H1 (cell line): Measurements from ENCODE around the gene UBE2O. TPM values are rescaled to one million over a fixed set of nuclear protein-coding genes. Genes with fewer than 3 reads are reported as not detected.

Source experiments
- CTCF ChIA-PET: fragments of 300-600 bp; sonication (Branson Sonifier 250); formaldehyde crosslinking; loops from one replicate; lab custom pipeline; 2021; ENCODE audit not compliant: partially characterized antibody; lab: Charles Lee
- POLR2A ChIA-PET: fragments of 300-600 bp; sonication (Branson Sonifier 250); formaldehyde crosslinking; loops from one replicate; lab custom pipeline; 2021; ENCODE audit warnings: inconsistent platforms; ENCODE audit not compliant: partially characterized antibody; lab: Charles Lee
- DNase-seq, 2 experiments: peaks; one replicate each; pipeline versions ENCODE4 v3.0.0 to v3.0.0-alpha.2; 2010 to 2022; ENCODE audit warnings: low spot score in 2 of 2, low read depth in 1 of 2, mixed read lengths in 1 of 2
- FAIRE-seq: peaks from 2 replicates; lab custom pipeline; 2011; peaks lifted over from hg19 to GRCh38; lab: Jason Lieb, UNC
- H2AFZ ChIP-seq: 2 replicates; pipeline ENCODE4 v1.8.1; 2012; ENCODE audit warnings: low read length, inconsistent platforms
- H2AK5ac ChIP-seq: 2 replicates; pipeline ENCODE4 v1.6.1; 2013; ENCODE audit warnings: low read depth, low read length
- H2BK120ac ChIP-seq: replicated peaks from 2 replicates; pipeline ENCODE3; 2013; ENCODE audit warnings: low read depth, low read length, inconsistent platforms
- H2BK12ac ChIP-seq: 2 replicates; pipeline ENCODE4 v1.6.1; 2013; ENCODE audit warnings: low read depth, low read length
- H2BK15ac ChIP-seq: 2 replicates; pipeline ENCODE4 v1.6.1; 2013; ENCODE audit warnings: low read length
- H2BK20ac ChIP-seq: 2 replicates; pipeline ENCODE4 v1.6.1; 2013; ENCODE audit warnings: low read length
- H2BK5ac ChIP-seq: 2 replicates; pipeline ENCODE4 v1.6.1; 2013; ENCODE audit warnings: low read depth, low read length
- H3K14ac ChIP-seq: 2 replicates; pipeline ENCODE4 v1.6.1; 2013; ENCODE audit warnings: inconsistent platforms; ENCODE audit not compliant: insufficient read length
- H3K18ac ChIP-seq: 2 replicates; pipeline ENCODE4 v1.6.1; 2013; ENCODE audit warnings: low read length; ENCODE audit errors: extremely low read depth
- H3K23ac ChIP-seq: 2 replicates; pipeline ENCODE4 v1.6.1; 2013; ENCODE audit warnings: inconsistent platforms; ENCODE audit not compliant: insufficient read length
- H3K23me2 ChIP-seq: 2 replicates; pipeline ENCODE4 v1.6.1; 2013; ENCODE audit warnings: low read depth, low read length
- H3K27ac ChIP-seq: 2 replicates; pipeline ENCODE4 v1.6.1; 2011; ENCODE audit warnings: low read depth, low read length, inconsistent platforms
- H3K27me3 ChIP-seq, 4 experiments: replicated peaks in 1 of 4; 1 replicate in 1 of 4; 2 replicates in 3 of 4; pipeline versions ENCODE4 v1.6.1 to v1.8.1; 2011 to 2013; ENCODE audit warnings: low read length in 3 of 4, mild to moderate bottlenecking in 3 of 4, inconsistent platforms in 2 of 4, mixed read lengths in 2 of 4, moderate library complexity in 1 of 4; ENCODE audit not compliant: control insufficient read depth in 3 of 4, insufficient read depth in 3 of 4; ENCODE audit errors: extremely low read depth in 1 of 4
- H3K36me3 ChIP-seq, 4 experiments: 2 replicates each; pipeline versions ENCODE4 v1.6.1 to v1.8.1; 2011 to 2013; ENCODE audit warnings: mild to moderate bottlenecking in 4 of 4, low read length in 3 of 4, moderate library complexity in 2 of 4, control low read depth in 1 of 4, inconsistent platforms in 1 of 4; ENCODE audit not compliant: insufficient read depth in 4 of 4, control insufficient read depth in 2 of 4
- H3K4ac ChIP-seq: replicated peaks from 2 replicates; pipeline ENCODE3; 2013; ENCODE audit warnings: low read length, low read depth, mixed read lengths, inconsistent platforms; ENCODE audit not compliant: insufficient read length
- H3K4me1 ChIP-seq, 4 experiments: replicated peaks in 1 of 4; 1 replicate in 1 of 4; 2 replicates in 3 of 4; pipeline versions ENCODE4 v1.6.1 to v1.8.1; 2011 to 2013; ENCODE audit warnings: low read length in 3 of 4, inconsistent platforms in 2 of 4, mixed read lengths in 1 of 4; ENCODE audit not compliant: insufficient read depth in 4 of 4, control insufficient read depth in 3 of 4
- H3K4me2 ChIP-seq, 2 experiments: 2 replicates each; pipeline versions ENCODE4 v1.6.1 to v1.8.1; 2011 to 2013; ENCODE audit warnings: low read depth in 2 of 2, low read length in 2 of 2, control low read depth in 1 of 2, inconsistent platforms in 1 of 2, mild to moderate bottlenecking in 1 of 2; ENCODE audit not compliant: insufficient read depth in 1 of 2
- H3K4me3 ChIP-seq, 4 experiments: fragments of 200-600, 300-600 bp in 1 of 4; sonication (generic), shearing (Covaris generic), sonication (Bioruptor Twin) in 1 of 4; 2 replicates each; pipeline versions ENCODE4 v1.5.1 to v1.8.1; 2011 to 2016; ENCODE audit warnings: low read length in 4 of 4, low read depth in 3 of 4, control low read depth in 2 of 4, inconsistent platforms in 2 of 4, mild to moderate bottlenecking in 2 of 4, mixed read lengths in 1 of 4, moderate library complexity in 1 of 4; ENCODE audit not compliant: insufficient read depth in 2 of 4; ENCODE audit errors: extremely low read depth in 1 of 4
- H3K56ac ChIP-seq: replicated peaks from 2 replicates; pipeline ENCODE3; 2013; ENCODE audit warnings: low read depth, mild to moderate bottlenecking, mixed read lengths, low read length, inconsistent platforms; ENCODE audit not compliant: insufficient read length
- H3K79me1 ChIP-seq: 2 replicates; pipeline ENCODE4 v1.6.1; 2013; ENCODE audit warnings: low read depth, low read length, control low read depth
- H3K79me2 ChIP-seq, 2 experiments: 2 replicates each; pipeline versions ENCODE4 v1.6.1 to v1.8.1; 2012 to 2013; ENCODE audit warnings: low read length in 2 of 2, mild to moderate bottlenecking in 2 of 2, inconsistent platforms in 1 of 2; ENCODE audit not compliant: insufficient read depth in 2 of 2, control insufficient read depth in 1 of 2
- H3K9ac ChIP-seq, 4 experiments: replicated peaks in 1 of 4; 1 replicate in 1 of 4; 2 replicates in 3 of 4; pipeline versions ENCODE4 v1.6.1 to v1.8.1; 2011 to 2013; ENCODE audit warnings: low read depth in 3 of 4, low read length in 3 of 4, control low read depth in 2 of 4, mild to moderate bottlenecking in 2 of 4, moderate library complexity in 2 of 4, inconsistent platforms in 1 of 4; ENCODE audit errors: extremely low read depth in 1 of 4
- H3K9me3 ChIP-seq, 2 experiments: 2 replicates each; pipeline versions ENCODE4 v1.6.1 to v1.8.1; 2012 to 2013; ENCODE audit warnings: mild to moderate bottlenecking in 2 of 2, moderate library complexity in 2 of 2, control low read depth in 1 of 2, inconsistent platforms in 1 of 2, low read depth in 1 of 2, low read length in 1 of 2, mixed read lengths in 1 of 2; ENCODE audit not compliant: insufficient read depth in 2 of 2
- H4K20me1 ChIP-seq, 2 experiments: replicated peaks in 1 of 2; 2 replicates each; pipeline versions ENCODE3 to v1.8.1; 2011 to 2013; ENCODE audit warnings: inconsistent platforms in 2 of 2, low read length in 2 of 2, mild to moderate bottlenecking in 1 of 2; ENCODE audit not compliant: insufficient read depth in 2 of 2, control insufficient read depth in 1 of 2
- H4K5ac ChIP-seq: 2 replicates; pipeline ENCODE4 v1.6.1; 2013; ENCODE audit warnings: low read length, low read depth, mixed read lengths, inconsistent platforms; ENCODE audit not compliant: insufficient read length
- H4K8ac ChIP-seq: 2 replicates; pipeline ENCODE4 v1.8.0; 2013; ENCODE audit warnings: mild to moderate bottlenecking, moderate library complexity, low read length, inconsistent platforms; ENCODE audit not compliant: insufficient read depth; ENCODE audit errors: extremely low read depth
- H4K91ac ChIP-seq: replicated peaks from 2 replicates; pipeline ENCODE3; 2013; ENCODE audit warnings: low read length, mixed read lengths, inconsistent platforms; ENCODE audit not compliant: insufficient read length
- BACH1 ChIP-seq: IDR thresholded peaks from 2 replicates; pipeline ENCODE4 v1.6.1; 2012; ENCODE audit warnings: low read length, improper control_type of control experiment
- BCL11A ChIP-seq, 2 experiments: IDR thresholded peaks; one replicate each; pipeline ENCODE4 v1.6.1; 2011; ENCODE audit warnings: low read depth in 2 of 2, low read length in 2 of 2, mild to moderate bottlenecking in 2 of 2
- CBX8 ChIP-seq: fragments of 300-800, 300-1000 bp; sonication (generic); IDR thresholded peaks from 2 replicates; pipeline ENCODE4 v1.7.1; 2016; ENCODE audit warnings: low read depth, low read length, borderline replicate concordance
- HDAC6 ChIP-seq: IDR thresholded peaks from one replicate; pipeline ENCODE4 v1.7.1; 2012; ENCODE audit warnings: low read depth, mild to moderate bottlenecking, inconsistent platforms, low read length, moderate library complexity
- KDM1A ChIP-seq: fragments of 200-600, 300-600 bp; sonication (generic); IDR thresholded peaks from 2 replicates; pipeline ENCODE4 v1.7.1; 2016; ENCODE audit warnings: mild to moderate bottlenecking, low read length, borderline replicate concordance
- KDM4A ChIP-seq: IDR thresholded peaks from one replicate; pipeline ENCODE4 v1.7.1; 2012; ENCODE audit warnings: low read depth, mild to moderate bottlenecking, moderate library complexity, low read length, inconsistent platforms; ENCODE audit not compliant: severe bottlenecking
- NANOG ChIP-seq: IDR thresholded peaks from 2 replicates; pipeline ENCODE4 v1.6.1; 2011; ENCODE audit warnings: low read length, low read depth, mild to moderate bottlenecking, inconsistent platforms; ENCODE audit not compliant: insufficient read depth, poor library complexity, severe bottlenecking
- NRF1 ChIP-seq: IDR thresholded peaks from 2 replicates; pipeline ENCODE4 v1.6.1; 2011; ENCODE audit warnings: mild to moderate bottlenecking, low read depth, low read length, improper control_type of control experiment
- POU5F1 ChIP-seq: IDR thresholded peaks from 2 replicates; pipeline ENCODE4 v1.6.1; 2011; ENCODE audit warnings: low read depth, mild to moderate bottlenecking, low read length, moderate library complexity
- RFX5 ChIP-seq: IDR thresholded peaks from 2 replicates; pipeline ENCODE4 v1.6.1; 2011; ENCODE audit warnings: low read depth, low read length, improper control_type of control experiment, borderline replicate concordance
- SAP30 ChIP-seq: fragments of 300-600 bp; sonication (generic); IDR thresholded peaks from 2 replicates; pipeline ENCODE4 v1.7.1; 2012; ENCODE audit warnings: low read length, moderate library complexity, mild to moderate bottlenecking, inconsistent platforms; ENCODE audit not compliant: insufficient read depth, insufficient replicate concordance
- TAF7 ChIP-seq: optimal IDR thresholded peaks from 2 replicates; pipeline ENCODE3; 2011; ENCODE audit warnings: low read depth, mild to moderate bottlenecking, inconsistent platforms, low read length, moderate library complexity, borderline replicate concordance
- YY1 ChIP-seq: IDR thresholded peaks from 2 replicates; pipeline ENCODE4 v1.6.1; 2011; ENCODE audit warnings: low read depth, mild to moderate bottlenecking, low read length
- ZNF274 ChIP-seq: IDR thresholded peaks from 2 replicates; pipeline ENCODE4 v1.7.0; 2012; ENCODE audit warnings: low read length, borderline replicate concordance; ENCODE audit errors: extremely low read depth
- WGBS, 2 experiments: shearing (Covaris generic) in 1 of 2; methylation state at CpG; one replicate each; pipeline versions ENCODE4 v1.1.6 to v1.1.7; 2013 to 2015; ENCODE audit warnings: low lambda C conversion rate in 2 of 2, mixed read lengths in 2 of 2, inconsistent platforms in 1 of 2, low coverage in 1 of 2, missing lambda C conversion rate in 1 of 2; ENCODE audit not compliant: insufficient replicate concordance in 2 of 2, insufficient coverage in 1 of 2, insufficient read length in 1 of 2; ENCODE audit errors: extremely low coverage in 1 of 2, missing lambda C conversion rate in 1 of 2; 5-methylcytosine and 5-hydroxymethylcytosine counted together
- polyA plus RNA-seq, 7 experiments: library from polyadenylated mRNA; depleted of rRNA in 3 of 7; stranded (reverse) in 5 of 7; unstranded in 2 of 7; fragments of >200 nt in 5 of 7; fragments of 200-250 nt in 2 of 7; gene quantifications; 1 replicate in 5 of 7; 2 replicates in 1 of 7; 4 replicates in 1 of 7; pipeline versions ENCODE4 v1.2.1 to v1.2.3, GENCODE V29; 2011 to 2013; ENCODE audit warnings: missing spikeins in 2 of 7, mixed read lengths in 2 of 7
- total RNA-seq: library from RNA; stranded (reverse); fragmentation: NEBNext Ultra II Directional; extraction: Animal tissue kit (Norgen Biotek cat#: 25700); gene quantifications from 2 replicates; pipeline ENCODE4 v1.2.1, GENCODE V29; 2021

UBE2O gene
- total and polyA plus RNA-seq, 2 of the 8 experiments (the other 6 are each of a cell fraction or from before 2014, with no cell fraction given), result 24.4 to 63.0 TPM

GRCh38 chr17:76402711-76403110 is 50.2 kb downstream of the UBE2O start:
- no peak overlapping the region for H3K18ac ChIP-seq
- no peak overlapping the region for H2AK5ac ChIP-seq
- H2BK5ac ChIP-seq, result no peak overlapping the region; the same call in 1 of the 2 replicates
- no peak overlapping the region for H4K91ac ChIP-seq
- no peak overlapping the region for H2BK12ac ChIP-seq
- no peak for FAIRE-seq
- H2BK15ac ChIP-seq, result no peak overlapping the region
- H4K20me1 ChIP-seq, result peaks cover 8 to 25% of the 10 kb centered on the region in 2 experiments
- DNase-seq, result no peak
- no peaks in the 10 kb centered on the region for H3K4me1 ChIP-seq
- peaks cover 0 to 10% of the 10 kb centered on the region in 2 experiments; a peak in 2 of 4 replicates for H3K79me2 ChIP-seq
- H3K23me2 ChIP-seq, result no peaks in the 10 kb centered on the region
- no peak overlapping the region for H3K4ac ChIP-seq
- H3K79me1 ChIP-seq, result peaks cover 10% of the 10 kb centered on the region
- H4K5ac ChIP-seq, result no peak overlapping the region
- ChIA-PET CTCF (interaction anchor here (1.2 to 14.5 kb wide), 3 partner anchors 9 to 58 kb away, joined by 4 to 197 read pairs (median 4); no protein-coding TSS in a partner anchor), POLR2A (interaction anchor here (1.3 kb wide), 1 partner anchor 11 kb away, joined by 3 read pairs; no protein-coding TSS in a partner anchor)
- H2BK20ac ChIP-seq, result no peak overlapping the region
- no peak overlapping the region for H3K4me3 ChIP-seq
- H3K4me2 ChIP-seq, result no peak overlapping the region
- H3K14ac ChIP-seq, result no peak overlapping the region
- H3K36me3 ChIP-seq, result peaks cover 23 to 57% (median 54%) of the 10 kb centered on the region in 4 experiments
- H2AFZ ChIP-seq, result no peak overlapping the region
- H4K8ac ChIP-seq, result no peak overlapping the region; the same call in 1 of the 2 replicates
- H3K27ac ChIP-seq, result no peak overlapping the region
- H3K23ac ChIP-seq, result no peak overlapping the region
- no peak overlapping the region for H3K9ac ChIP-seq
- H2BK120ac ChIP-seq, result no peak overlapping the region
- no peaks in the 10 kb centered on the region for H3K27me3 ChIP-seq
- no peaks in the 10 kb centered on the region for H3K9me3 ChIP-seq
- no peak overlapping the region for H3K56ac ChIP-seq
- WGBS, 2 experiments, result 90% methylated on average over 5 of the region's 5 CpGs; no CpG with 5 or more reads in 1 of the 2 experiments
- TF ChIP-seq BCL11A (IDR thresholded peaks at IDR 0.05; ENCODE audit: low read depth in 2 of 2, low read length in 2 of 2) (no peak), KDM4A (no peak), TAF7 (no peak), NRF1 (no peak), POU5F1 (no peak), HDAC6 (no peak), ZNF274 (no peak), SAP30 (no peak), NANOG (no peak), CBX8 (no peak), YY1 (no peak), RFX5 (no peak), BACH1 (no peak), KDM1A (no peak)
